Measurements from ENCODE around the gene GPR146.

GPR146 gene

DNA sequence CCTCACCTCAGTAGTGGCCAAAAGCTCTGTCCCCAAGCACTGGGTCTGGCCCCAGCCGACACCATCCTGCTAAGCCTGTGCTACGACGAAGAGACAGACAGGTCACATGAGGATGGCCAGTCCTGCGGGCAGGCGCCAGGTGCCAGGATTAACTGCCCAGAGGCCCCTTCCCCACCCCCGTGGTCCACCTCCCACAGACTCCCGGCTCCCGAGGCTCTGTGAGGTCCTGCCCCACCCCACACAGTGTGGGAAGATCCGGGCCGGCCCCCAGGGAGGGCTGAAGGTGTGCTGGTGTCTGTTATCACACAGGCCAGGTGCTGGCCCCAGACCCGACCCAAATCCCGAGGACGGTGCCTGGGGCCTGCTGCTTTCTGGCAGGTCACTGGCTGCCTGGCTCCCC lies 34.1 kb upstream of the GPR146 start:
- in situ Hi-C loops (cut with MboI; ENCODE audit: low sequenced_read_pairs) = no loop called here

DNA sequence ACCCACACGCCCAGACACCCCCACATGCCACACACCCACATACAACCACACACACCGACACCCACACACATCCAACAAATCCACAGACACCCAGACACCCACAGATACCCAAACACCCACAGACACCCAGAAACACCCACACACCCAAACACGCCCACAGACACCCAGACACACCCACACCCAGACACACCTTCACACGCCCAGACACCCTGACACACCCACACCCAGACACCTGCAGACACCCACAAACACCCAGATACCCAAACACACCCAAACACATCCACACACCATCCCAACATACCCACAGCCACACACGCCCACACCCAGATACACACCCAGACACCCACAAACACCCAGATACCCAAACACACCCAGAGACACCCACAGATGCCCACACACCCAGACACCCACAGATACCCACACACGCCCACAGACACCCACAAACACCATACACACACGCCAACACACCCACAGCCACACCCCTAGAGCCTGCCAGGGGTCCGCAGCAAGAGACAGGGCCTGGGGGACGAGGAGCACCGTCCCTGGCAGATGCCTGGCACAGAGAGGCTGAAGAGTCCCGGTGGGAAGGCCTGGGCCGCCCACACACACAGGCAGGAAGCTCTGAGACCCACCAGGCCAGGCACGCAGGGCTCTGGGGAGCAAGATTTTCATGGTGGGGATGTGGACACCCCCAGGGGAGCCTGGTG lies 32.9 kb upstream of the GPR146 start:
- in situ Hi-C loops (cut with MboI; ENCODE audit: low sequenced_read_pairs) = no loop called here

DNA sequence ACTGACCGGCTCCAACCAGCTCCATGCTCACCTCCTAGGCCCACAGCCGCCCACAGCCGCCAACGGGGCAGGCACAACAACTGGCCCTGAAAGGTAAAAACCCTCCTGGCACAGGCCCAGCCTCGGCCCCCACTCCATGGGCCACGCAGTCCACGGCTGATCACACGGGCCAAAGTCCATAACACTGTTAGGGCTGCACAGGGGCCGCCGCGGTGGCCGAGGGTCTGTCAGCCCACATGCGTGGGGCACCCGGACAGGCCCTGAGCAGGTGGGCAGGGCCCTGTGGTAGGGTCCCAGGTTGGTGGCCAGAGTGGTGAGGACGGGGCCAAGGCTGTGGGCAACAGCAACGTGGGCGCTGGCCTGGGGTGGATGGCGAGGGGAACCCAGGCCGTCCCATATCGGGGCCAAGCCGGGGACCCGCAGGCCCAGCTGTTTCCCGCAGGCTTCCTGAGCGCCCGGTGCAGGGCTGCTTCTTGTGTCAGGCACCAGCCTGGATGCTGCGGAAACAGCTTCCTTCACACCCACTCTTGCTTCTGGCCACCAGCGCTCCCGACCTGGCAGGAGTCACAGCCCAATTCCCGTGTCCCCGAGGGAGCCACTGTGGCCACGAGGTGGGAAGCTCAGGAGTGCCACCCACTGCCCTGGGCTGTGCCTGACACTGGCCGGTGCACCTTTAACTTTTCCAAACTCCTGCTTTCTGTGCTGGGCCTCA lies 32.2 kb upstream of the GPR146 start:
- in situ Hi-C loops (cut with MboI; ENCODE audit: low sequenced_read_pairs) = no loop called here

DNA sequence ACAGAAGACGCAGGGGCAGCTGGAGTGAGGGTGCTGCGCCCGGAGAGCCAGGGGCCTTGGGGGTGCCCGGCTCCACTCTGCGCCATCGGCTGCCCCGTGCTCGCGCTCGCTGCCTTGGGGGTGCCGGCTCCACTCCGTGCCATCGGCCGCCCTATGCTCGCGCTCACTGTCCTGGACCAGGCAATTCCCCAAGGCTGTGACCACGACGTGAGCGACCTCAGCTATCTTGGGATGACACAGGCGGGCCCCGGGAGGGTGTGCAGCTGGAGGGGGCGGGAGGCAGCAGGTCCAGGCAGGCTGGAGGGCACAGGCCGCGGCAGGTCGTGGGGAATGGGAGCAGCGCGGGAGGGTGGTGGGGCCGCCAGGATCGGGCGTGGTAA lies 31.6 kb upstream of the GPR146 start:
- in situ Hi-C loops (cut with MboI; ENCODE audit: low sequenced_read_pairs) = no loop called here

DNA sequence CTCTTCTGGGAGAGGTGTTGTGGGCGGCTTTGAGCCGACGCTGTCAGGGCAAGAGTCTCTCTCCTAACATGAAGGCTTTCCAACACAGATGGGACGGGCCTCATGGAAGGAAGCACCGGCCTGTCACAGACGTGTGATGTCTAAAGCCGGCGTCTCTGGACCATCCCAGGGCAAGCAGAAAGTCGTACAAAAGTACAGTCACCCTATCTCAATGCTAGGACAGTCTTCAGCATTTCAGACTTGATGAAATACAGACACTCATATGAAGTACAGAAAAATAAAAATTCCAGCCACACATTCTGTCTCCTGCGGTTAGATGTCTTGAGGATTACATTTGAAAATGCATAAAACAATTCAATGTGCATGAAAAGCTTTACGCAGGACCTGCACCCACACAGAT lies 30.8 kb upstream of the GPR146 start:
- in situ Hi-C loops (cut with MboI; ENCODE audit: low sequenced_read_pairs) = no loop called here

DNA sequence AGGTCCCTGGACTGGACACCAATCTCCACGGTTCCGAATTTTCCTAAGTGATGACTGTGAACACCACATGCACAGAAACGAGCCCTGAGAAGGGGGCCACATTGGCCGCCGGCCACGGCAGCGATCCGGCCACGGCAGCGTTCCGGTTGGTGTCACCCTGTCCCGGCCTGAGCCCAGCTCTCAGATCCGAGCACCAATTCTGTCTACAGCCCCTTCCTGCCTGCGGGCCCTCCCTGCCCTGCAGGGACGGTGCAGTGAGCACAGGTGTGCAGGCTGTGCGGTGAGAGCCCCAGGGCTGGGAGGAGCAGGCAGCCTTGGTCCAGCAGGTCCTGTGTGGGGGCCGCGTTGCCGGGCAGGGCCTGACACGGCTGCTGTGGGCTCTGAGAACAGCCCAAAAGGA lies 29.7 kb upstream of the GPR146 start:
- in situ Hi-C loops (cut with MboI; ENCODE audit: low sequenced_read_pairs) = no loop called here

DNA sequence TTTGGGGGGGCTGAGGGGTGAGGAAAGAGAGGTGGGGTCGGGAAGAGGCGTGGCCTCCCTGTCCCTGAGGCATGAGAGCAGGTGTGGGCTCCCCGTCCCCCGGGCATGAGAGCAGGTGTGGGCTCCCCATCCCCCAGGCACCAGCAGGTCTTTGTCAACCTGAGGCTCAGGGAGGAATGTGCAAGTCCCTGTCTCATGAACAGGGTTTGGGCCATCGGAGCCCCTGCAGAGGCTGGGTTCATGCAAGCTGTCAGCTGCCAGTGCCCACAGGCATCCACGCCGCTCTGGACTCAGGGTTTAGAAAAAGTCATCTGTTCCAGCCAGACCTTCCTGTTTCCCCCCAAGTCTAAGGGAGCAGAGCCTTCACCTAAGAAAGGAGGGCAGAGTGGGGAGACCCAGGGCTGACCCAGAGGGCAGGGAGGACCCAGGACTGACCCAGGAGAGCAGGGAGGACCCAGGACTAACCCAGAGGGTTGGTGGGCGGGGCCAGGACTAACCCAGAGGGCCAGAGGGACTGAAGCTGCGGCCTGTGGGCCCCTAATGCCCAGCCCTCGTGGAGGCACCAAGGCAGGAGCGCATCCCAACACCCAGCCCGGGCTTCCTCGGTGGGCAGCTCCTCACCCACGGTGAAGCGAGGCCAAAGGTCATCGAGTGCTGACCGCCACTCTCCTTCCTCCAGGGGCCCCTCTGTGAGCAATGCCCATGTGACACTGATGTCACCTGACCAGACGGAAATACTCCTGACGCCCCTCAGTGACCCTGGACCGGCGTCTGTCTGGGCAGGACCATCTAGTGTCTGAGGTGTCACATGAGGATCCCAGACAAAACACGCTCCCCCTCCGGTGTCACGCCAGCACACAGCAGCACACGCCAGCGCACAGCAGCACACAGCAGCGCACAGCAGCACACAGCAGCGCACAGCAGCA lies 28.9 kb upstream of the GPR146 start:
- in situ Hi-C loops (cut with MboI; ENCODE audit: low sequenced_read_pairs) = no loop called here

DNA sequence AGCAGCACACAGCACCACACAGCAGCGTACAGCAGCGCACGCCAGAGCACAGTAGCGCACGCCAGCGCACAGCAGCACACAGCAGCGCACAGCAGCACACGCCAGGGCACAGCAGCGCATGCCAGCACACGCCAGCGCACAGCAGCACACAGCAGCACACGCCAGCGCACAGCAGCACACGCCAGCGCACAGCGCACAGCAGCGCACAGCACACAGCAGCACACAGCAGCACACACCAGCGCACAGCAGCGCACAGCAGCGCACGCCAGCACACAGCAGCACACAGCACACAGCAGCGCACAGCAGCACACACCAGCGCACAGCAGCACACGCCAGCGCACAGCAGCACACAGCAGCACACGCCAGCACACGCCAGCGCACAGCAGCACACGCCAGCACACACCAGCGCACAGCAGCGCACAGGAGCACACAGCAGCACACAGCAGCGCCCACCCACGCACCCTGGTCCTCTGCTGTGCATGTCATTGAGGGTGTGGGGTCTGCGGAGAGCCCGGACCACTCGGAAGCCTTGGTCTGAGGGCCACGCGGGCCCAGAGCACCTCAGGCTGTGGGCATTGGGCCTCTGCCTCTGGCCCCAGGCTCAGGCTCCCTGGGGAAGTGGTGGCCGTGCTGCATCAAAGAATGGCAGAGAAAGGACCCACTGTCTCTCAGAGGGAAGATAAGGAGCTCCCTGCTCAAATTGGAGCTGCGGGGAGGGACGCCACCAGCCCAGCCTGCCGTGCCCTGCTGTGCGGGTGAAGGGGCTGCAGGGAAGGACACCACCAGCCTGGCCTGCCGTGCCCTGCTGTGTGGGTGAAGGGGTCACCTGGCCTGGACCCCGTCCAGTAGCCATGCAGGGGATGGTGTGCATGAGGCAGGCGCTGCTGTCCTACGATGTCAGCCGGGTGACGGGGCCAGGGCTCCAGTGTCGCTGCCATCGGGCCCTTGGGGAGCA lies 27.5 kb upstream of the GPR146 start:
- in situ Hi-C loops (cut with MboI; ENCODE audit: low sequenced_read_pairs) = no loop called here

DNA sequence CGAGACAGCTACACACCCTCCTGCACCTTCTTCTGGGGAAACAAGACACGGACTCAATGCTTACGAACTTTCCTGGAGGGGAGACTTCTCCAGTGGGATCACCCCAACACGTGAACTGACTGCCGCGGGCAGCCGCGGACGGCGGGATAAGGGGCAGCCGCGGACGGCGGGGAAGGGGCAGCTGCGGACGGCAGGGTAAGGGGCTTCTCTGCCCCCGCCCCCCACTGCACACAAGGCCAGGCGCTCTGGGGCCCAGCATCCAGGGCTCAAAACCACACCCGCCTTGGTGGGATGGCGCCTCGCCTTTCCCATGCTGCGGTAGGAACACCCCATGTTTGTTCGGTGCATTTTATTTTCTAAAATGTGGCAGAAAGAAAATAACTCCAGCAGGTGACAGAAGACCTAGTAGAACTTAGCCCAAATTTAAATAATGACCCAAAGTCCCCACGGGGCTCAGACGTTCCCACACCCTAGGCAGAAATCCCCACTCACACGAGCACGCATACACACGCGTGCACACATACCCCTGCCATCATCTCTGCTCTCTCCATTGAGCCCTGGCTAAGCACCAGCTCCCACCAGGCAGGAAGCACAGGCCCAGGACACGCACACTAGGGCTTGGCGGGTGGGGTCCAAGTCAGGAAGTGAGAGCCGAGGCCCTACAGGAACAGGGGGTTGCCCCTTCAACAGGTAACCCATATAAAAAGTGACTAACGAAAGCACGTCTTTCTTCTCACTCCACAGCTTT lies 26.6 kb upstream of the GPR146 start:
- in situ Hi-C loops (cut with MboI; ENCODE audit: low sequenced_read_pairs) = no loop called here

DNA sequence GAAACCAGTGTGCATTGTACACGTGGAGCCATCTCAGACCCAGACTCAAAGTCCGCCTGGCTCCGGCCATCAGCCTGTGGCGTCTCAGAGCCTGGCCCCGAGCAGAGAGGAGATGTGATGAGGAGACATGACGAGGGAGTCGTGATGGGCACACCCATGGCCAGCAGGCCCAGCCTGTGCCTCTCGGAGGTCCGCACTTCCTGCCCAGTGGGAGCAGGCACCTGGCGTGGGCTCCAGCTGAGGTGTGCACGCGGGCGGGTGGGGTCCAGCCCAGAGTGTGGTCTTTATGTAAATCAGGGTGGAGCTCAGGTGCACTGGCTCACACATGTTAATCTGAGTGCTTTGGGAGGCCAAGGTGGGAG lies 26.0 kb upstream of the GPR146 start:
- in situ Hi-C loops (cut with MboI; ENCODE audit: low sequenced_read_pairs) = no loop called here

DNA sequence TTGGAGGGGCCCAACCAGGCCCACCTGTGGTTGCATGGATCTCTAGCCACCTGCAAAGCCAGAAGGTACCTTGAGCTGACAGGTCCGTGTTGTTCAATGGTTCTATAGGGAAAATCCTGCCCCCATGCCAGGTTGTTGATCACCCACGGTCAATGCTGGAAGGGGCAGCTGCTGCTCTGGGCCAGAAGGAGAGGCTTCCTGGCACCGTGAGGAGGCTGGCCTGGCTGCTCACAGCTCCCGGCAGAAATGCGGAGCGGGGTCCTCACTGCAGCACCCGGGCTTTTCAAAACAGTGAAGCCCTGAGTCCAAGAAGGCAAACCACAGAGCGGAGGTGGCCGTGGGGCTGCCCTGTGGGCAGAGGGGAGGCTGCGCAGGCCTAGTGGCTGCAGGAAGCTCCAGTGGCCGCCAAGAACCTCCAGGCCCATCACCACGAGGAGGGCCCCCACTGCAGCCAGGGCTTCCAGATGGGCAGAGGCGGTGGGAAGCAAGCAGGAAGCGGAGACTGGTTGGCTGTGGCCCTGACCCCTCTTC lies 25.0 kb upstream of the GPR146 start:
- in situ Hi-C loops (cut with MboI; ENCODE audit: low sequenced_read_pairs) = no loop called here

DNA sequence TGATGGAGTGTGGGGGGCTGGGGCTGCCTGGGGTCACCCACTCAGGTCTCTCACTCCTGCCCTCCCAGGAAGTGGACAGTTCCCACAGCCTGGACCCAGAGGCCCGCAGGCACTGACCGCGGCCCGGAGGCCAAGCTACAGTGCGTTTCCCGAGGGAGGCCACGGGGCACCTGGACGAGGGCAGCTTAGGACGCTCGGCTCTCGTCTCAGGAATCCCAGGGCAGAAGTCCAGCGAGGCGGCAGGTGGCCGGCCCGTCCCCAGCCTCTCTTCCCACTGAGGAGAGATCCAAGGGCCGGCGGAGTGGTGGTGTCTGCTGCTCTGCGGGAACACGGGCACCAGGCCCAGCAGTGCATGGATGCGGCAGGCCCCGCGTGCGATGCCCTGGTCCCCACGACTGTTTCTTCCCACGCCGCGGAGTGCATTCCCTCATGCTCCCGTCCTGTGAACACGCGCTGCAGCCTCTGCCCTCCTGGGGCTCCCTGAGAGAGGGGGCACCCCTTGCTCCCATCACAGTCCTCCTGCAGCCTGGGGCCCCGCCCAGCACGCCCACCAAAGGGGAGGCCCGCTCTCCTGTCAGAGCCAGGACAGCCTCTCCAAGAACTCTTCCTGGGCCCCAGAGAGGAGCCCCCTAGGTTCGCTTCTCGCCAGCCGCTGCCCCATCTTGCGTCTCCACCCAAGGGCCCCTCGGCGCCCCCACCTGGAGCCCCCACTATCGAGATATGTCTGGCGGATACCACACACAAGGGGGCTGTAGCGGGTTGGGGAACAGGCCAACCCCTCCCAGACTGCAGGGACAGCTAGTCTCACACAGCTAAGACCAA lies 24.3 kb upstream of the GPR146 start:
- in situ Hi-C loops (cut with MboI; ENCODE audit: low sequenced_read_pairs) = no loop called here

DNA sequence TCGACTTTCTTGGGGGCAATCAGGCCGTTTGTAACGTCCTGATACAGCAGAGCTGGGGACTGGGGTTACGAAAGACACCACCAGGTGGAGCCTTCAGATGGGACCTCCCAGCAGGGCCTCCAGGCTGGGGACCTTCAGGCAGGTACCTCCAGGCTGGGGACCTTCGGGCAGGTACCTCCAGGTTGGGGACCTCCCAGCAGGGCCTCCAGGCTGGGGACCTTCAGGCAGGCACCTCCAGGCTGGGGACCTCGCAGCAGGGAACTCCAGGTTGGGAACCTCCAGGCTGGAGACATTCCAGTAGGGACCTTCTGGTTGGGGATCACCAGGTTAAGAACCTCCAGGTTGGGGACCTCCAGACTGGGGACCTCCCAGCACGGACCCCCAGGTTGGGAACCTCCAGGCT lies 23.5 kb upstream of the GPR146 start:
- in situ Hi-C loops (cut with MboI; ENCODE audit: low sequenced_read_pairs) = no loop called here

DNA sequence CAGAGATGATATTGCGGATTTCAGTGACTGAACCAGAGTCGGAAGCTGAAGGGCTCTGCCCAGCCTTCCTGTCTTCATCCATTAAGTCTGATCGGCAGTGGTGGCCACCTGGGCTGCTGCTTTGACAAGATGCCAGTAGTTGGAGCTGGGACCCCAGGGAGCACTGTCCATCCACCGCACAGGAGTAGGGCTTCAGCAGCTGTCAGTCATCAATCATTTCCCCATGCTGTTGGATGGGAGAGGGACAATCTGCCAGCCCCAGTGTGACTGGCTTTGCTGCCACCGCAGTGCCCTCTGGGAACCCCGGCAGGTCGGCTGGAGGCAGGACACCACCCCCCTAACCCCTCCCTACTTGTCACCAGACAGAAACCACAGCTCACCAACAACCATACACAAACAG lies 23.0 kb upstream of the GPR146 start:
- in situ Hi-C loops (cut with MboI; ENCODE audit: low sequenced_read_pairs) = no loop called here

DNA sequence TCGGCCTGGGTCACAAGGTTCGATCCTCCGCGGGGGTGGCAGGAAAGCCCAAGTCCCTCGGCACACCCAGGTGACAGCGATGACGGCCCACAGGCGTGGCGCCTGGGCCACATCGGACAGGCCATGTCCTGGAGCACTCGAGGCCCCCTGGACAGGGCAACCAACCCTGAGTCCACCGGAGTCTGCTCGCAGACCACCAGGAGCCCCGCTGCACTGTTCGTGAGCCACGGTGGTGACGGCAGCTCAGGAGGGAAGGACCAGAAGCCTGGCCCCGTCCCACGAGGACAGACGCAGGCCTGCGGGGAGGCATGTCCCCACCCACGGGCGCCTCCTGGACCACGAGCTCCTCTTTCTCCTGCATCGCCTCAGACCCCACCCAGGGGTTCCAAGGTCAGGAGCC lies 22.4 kb upstream of the GPR146 start:
- in situ Hi-C loops (cut with MboI; ENCODE audit: low sequenced_read_pairs) = no loop called here

DNA sequence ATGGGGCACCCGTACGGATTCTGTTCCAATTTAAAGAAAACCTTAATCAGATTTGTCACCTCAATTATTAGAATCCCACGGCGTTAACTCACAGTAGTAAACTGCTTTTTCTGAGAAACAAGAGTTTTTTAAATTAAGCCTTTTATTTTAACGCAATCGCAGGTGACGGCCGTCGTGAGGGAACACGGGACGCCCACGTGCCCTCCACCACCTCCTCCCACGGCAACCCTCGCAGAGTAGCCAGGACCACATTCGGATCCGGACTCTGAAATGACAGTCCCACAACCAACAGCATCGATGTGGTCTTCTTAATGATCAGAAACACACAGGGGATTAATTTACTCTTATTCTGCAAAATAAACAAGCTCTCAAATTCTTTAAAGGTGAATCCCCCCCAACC lies 22.0 kb upstream of the GPR146 start:
- in situ Hi-C loops (cut with MboI; ENCODE audit: low sequenced_read_pairs) = no loop called here

DNA sequence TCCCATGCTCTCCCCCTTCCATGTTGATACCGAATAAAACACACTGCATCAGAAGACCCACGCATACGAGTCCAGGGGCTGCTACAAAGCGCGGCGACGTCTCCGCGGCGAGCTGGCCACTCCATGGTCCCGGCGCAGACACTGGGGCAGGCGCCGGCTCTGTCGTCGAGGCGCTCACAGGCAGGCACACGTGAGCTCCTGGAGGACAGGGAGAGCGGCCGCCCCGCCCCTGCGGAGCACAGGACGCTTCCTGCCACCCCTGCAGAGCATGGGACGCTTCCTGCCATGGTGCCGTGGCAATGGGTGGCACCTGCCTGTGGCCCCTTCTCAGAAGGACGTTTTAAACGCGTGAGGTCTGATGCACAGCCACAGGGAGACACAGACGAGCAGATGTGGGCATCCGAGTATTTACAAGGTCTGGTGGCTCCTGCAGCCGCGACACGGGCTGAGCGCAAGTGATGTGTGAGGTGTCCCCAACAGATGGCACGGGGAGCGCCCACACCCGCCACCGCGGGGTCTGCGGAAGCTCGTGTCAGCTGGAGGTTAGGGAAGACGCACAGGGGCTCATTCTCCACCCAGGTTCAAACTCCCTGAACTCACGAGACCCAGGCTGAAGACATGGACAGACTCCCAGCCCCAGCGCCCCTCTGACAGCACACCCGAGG lies 21.4 kb upstream of the GPR146 start:
- in situ Hi-C loops (cut with MboI; ENCODE audit: low sequenced_read_pairs) = no loop called here

DNA sequence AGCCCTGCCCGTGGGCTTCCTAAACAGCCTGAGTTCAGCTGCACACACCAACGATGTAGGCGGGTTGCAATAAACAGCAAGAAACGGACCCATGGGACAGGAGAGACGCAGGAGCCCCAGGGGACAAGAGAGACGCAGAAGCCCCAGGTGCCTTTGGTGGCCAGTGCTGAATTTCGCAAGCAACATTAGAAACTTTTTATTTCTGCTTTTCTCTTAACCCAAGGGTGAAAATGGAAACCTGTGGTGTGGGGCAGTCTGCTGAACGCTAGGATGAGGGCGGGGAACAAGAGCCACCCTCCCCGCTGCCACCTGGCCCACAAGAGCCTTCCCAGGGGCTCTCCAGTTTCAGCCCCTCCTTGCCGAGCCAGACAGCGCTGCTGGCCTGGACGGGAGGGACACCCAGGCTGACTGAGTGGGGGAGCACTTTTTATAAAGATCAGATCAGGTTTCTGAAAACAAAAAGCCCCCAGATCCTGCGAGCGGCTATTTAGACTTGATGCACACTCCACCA lies 20.0 kb upstream of the GPR146 start:
- in situ Hi-C loops (cut with MboI; ENCODE audit: low sequenced_read_pairs) = no loop called here
